ENCODE results near the gene CREBZF. TPM values are rescaled to one million over a fixed set of nuclear protein-coding genes. Genes with fewer than 3 reads are reported as not detected.
A peak's percentile ranks its signal among the peaks of the same experiment; 100 is the strongest.

CREBZF gene, protein sequence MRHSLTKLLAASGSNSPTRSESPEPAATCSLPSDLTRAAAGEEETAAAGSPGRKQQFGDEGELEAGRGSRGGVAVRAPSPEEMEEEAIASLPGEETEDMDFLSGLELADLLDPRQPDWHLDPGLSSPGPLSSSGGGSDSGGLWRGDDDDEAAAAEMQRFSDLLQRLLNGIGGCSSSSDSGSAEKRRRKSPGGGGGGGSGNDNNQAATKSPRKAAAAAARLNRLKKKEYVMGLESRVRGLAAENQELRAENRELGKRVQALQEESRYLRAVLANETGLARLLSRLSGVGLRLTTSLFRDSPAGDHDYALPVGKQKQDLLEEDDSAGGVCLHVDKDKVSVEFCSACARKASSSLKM
- 100 to 1,000 TPM in 1 of 4 donors, 10 to 100 TPM in 3; 63.2 to 162 (median 90.5) TPM for total RNA-seq

- peak; percentile 93 to 98 (median 96) for DNase-seq
- H3K9me3 ChIP-seq: no peaks in the 10 kb centered on the region
- H3K4me1 ChIP-seq: peaks cover 0 to 36% (median 6%) of the 10 kb centered on the region in 4 donors
- H3K4me3 ChIP-seq: peak within 1 kb of the TSS; percentile 69 to 88 (median 81)
- H3K27me3 ChIP-seq: no peaks in the 10 kb centered on the region
- peaks cover 0 to 3% (median 0%) of the 10 kb centered on the region in 3 donors for H3K36me3 ChIP-seq
- peak within 1 kb of the TSS; percentile 95 to 98 (median 98) for H3K27ac ChIP-seq
- no peak for TF ChIP-seq CTCF (IDR thresholded peaks at IDR 0.05)
- TF ChIP-seq POLR2A (IDR thresholded peaks at IDR 0.05): peak; percentile 96 to 97
Observed at GRCh38 chr11:85664615-85665481, at the start of gene CREBZF. CREBZF (minus strand) TSS chr11:85665129; CDS start chr11:85664875, 254 bp downstream.

GRCh38 chr11:85712953-85713352, 48.0 kb upstream of the CREBZF start:
- Histone ChIP-seq H3K27me3 (no peaks in the 10 kb centered on the region), H3K36me3 (no peaks in the 10 kb centered on the region), H3K4me3 (no peak overlapping the region), H3K9me3 (no peaks in the 10 kb centered on the region), H3K27ac (no peak overlapping the region), H3K4me1 (no peaks in the 10 kb centered on the region)
- no peak for DNase-seq
- no peak for TF ChIP-seq POLR2A (IDR thresholded peaks at IDR 0.05)
- no peak for TF ChIP-seq CTCF (IDR thresholded peaks at IDR 0.05)

GRCh38 chr11:85710917-85711316, 46.0 kb upstream of the CREBZF start:
- no peak for DNase-seq
- H3K27ac ChIP-seq: no peak overlapping the region

DNA sequence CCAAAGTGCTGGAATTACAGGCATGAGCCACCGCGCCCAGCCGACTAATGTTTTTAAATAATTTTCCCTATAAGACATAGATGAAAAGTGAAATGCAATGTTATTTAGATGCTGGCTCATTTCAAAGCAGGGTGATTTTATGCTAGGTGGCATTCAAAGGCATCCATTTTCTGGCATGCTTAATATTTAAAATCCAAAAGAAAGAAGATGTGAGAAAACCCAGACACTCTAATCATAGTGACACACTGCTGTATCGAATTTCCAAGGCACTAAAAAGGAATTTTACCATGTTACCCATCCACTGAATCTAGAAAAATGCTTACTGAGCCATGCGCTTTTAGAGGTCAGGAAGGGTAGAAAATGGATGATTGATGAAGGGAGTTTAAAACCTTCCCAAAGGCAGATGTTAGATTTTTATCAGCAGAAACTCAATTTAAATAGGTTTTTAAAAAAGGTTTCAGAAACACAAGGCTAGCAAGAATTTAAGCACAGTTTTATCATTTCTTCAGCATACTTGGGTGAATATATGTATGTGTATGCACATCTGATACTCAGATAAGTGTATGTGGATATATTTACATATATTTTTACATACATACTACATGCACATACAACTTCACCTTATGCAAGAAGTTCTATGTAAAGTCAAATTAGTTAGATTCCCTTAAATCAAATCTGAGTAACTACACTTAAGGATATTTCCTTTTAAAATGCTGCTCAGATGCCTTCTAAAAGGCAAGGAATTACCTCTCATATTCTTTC, 45.2 kb upstream of the CREBZF start:
- Histone ChIP-seq H3K9me3 (no peaks in the 10 kb centered on the region), H3K36me3 (no peaks in the 10 kb centered on the region), H3K27me3 (no peaks in the 10 kb centered on the region), H3K27ac (no peak overlapping the region), H3K4me1 (no peaks in the 10 kb centered on the region), H3K4me3 (no peak overlapping the region)
- DNase-seq: no peak
- no peak for TF ChIP-seq CTCF (IDR thresholded peaks at IDR 0.05)
- no peak for TF ChIP-seq POLR2A (IDR thresholded peaks at IDR 0.05)

More at GRCh38 chr11:85710917-85711316, 46.0 kb upstream of the CREBZF start:
- Histone ChIP-seq H3K4me1 (no peaks in the 10 kb centered on the region), H3K9me3 (no peaks in the 10 kb centered on the region), H3K4me3 (no peak overlapping the region), H3K36me3 (no peaks in the 10 kb centered on the region), H3K27me3 (no peaks in the 10 kb centered on the region)
- TF ChIP-seq POLR2A (IDR thresholded peaks at IDR 0.05) (no peak), CTCF (IDR thresholded peaks at IDR 0.05) (no peak)

- no peaks in the 10 kb centered on the region for H3K9me3 ChIP-seq
- TF ChIP-seq POLR2A (IDR thresholded peaks at IDR 0.05) (no peak), CTCF (IDR thresholded peaks at IDR 0.05) (no peak)
Observed at GRCh38 chr11:85705800-85706199, 40.9 kb upstream of the CREBZF start.

More at GRCh38 chr11:85705800-85706199, 40.9 kb upstream of the CREBZF start:
- Histone ChIP-seq H3K27me3 (no peaks in the 10 kb centered on the region), H3K27ac (no peak overlapping the region), H3K36me3 (no peaks in the 10 kb centered on the region), H3K4me3 (no peak overlapping the region), H3K4me1 (no peaks in the 10 kb centered on the region)
- DNase-seq: no peak

Measured in Peyer's patch (tissue), 4 donors.